Measurements from ENCODE around the gene KIAA0586. TPM values are rescaled to one million over a fixed set of nuclear protein-coding genes. Genes with fewer than 3 reads are reported as not detected.
"Not testable (repeated sequence)": the region's sequence is repeated elsewhere in the genome, so short reads cannot be mapped to it uniquely, and the experiment has no call there.

The KIAA0586 gene
- total RNA-seq (2014; rRNA removed; shearing (Covaris generic)), result 49.8 and 81.4 TPM in 2 replicates

- DNase-seq (ENCODE audit: low read depth), result peak; percentile 99
Measured at GRCh38 chr14:58427281-58428117, at the start of gene KIAA0586, which contains the start of gene TIMM9. Gene KIAA0586 (plus strand): TSS chr14:58427719. CDS start chr14:58428265, 546 bp downstream. Gene TIMM9 (minus strand): TSS chr14:58427531. CDS start chr14:58411945, 15,586 bp downstream.

- DNase-seq (ENCODE audit: low read depth), result no peak
Measured at GRCh38 chr14:58390830-58391229, 36.7 kb upstream of the KIAA0586 start.

- DNase-seq (ENCODE audit: low read depth), result no peak
Measured at GRCh38 chr14:58395562-58395811, 32.0 kb upstream of the KIAA0586 start.

GRCh38 chr14:58395812-58396788 lies 31.4 kb upstream of the KIAA0586 start, which contains the start of gene TOMM20L:
Gene TOMM20L (plus strand): TSS chr14:58395930. CDS start chr14:58395958, 28 bp downstream.
- peak; percentile 90 for DNase-seq (ENCODE audit: low read depth)

- no peak for DNase-seq (ENCODE audit: low read depth)
Measured at GRCh38 chr14:58397156-58397555, 30.4 kb upstream of the KIAA0586 start.

GRCh38 chr14:58398495-58398894 lies 29.0 kb upstream of the KIAA0586 start:
- no peak for DNase-seq (ENCODE audit: low read depth)

GRCh38 chr14:58398895-58399294 lies 28.6 kb upstream of the KIAA0586 start:
- DNase-seq (ENCODE audit: low read depth), result no peak

GRCh38 chr14:58401587-58401986 lies 25.9 kb upstream of the KIAA0586 start:
- no peak for DNase-seq (ENCODE audit: low read depth)

GRCh38 chr14:58408681-58409215 lies 18.8 kb upstream of the KIAA0586 start:
- no peak for DNase-seq (ENCODE audit: low read depth)

- DNase-seq (ENCODE audit: low read depth), result no peak
Measured at GRCh38 chr14:58414845-58415244, 12.7 kb upstream of the KIAA0586 start.

GRCh38 chr14:58415636-58416547 lies 11.6 kb upstream of the KIAA0586 start:
- no peak for DNase-seq (ENCODE audit: low read depth)

- not testable (repeated sequence) for DNase-seq (ENCODE audit: low read depth)
Measured at GRCh38 chr14:58416934-58417333, 10.6 kb upstream of the KIAA0586 start.

GRCh38 chr14:58426670-58427280 lies 744 bp upstream of the KIAA0586 start:
- DNase-seq (ENCODE audit: low read depth), result peak; percentile 73

- DNase-seq (ENCODE audit: low read depth), result peak; percentile 70
Measured at GRCh38 chr14:58428118-58428683, 682 bp downstream of the KIAA0586 start.

- peak; percentile 71 for DNase-seq (ENCODE audit: low read depth)
Measured at GRCh38 chr14:58430156-58430555, 2.6 kb downstream of the KIAA0586 start.

GRCh38 chr14:58439476-58439875 lies 12.0 kb downstream of the KIAA0586 start:
- no peak for DNase-seq (ENCODE audit: low read depth)

- no peak for DNase-seq (ENCODE audit: low read depth)
Measured at GRCh38 chr14:58444627-58445026, 17.1 kb downstream of the KIAA0586 start.

GRCh38 chr14:58455593-58456265 lies 28.2 kb downstream of the KIAA0586 start:
- DNase-seq (ENCODE audit: low read depth), result peak; percentile 68

GRCh38 chr14:58460772-58461171 lies 33.3 kb downstream of the KIAA0586 start:
- no peak for DNase-seq (ENCODE audit: low read depth)

- no peak for DNase-seq (ENCODE audit: low read depth)
Measured at GRCh38 chr14:58463147-58463546, 35.6 kb downstream of the KIAA0586 start.
